Hepatocyte (in vitro differentiated cells): ENCODE data around the gene NRN1L. TPM values are rescaled to one million over a fixed set of nuclear protein-coding genes. Genes with fewer than 3 reads are reported as not detected.

Source experiments
- DNase-seq: peaks from one replicate; pipeline ENCODE4 v3.0.0-alpha.2; 2016; ENCODE audit warnings: low spot score
- H2AFZ ChIP-seq: fragments of 200-600 bp; sonication (generic); 2 replicates; pipeline ENCODE4 v1.6.0; 2016; ENCODE audit warnings: antibody characterized with exemption, mild to moderate bottlenecking
- H3K27ac ChIP-seq: fragments of 200-600 bp; sonication (generic); 2 replicates; pipeline ENCODE4 v1.5.1; 2016; ENCODE audit warnings: mild to moderate bottlenecking
- H3K27me3 ChIP-seq: fragments of 200-600 bp; sonication (generic); 2 replicates; pipeline ENCODE4 v1.6.1; 2016
- H3K36me3 ChIP-seq: fragments of 200-600 bp; sonication (generic); replicated peaks from 2 replicates; pipeline ENCODE4 v1.5.1; 2016; ENCODE audit warnings: low read depth; ENCODE audit not compliant: insufficient read depth
- H3K4me1 ChIP-seq: fragments of 200-600 bp; sonication (generic); 2 replicates; pipeline ENCODE4 v1.5.1; 2016; ENCODE audit warnings: mild to moderate bottlenecking, moderate library complexity; ENCODE audit not compliant: insufficient read depth
- H3K4me2 ChIP-seq: fragments of 200-600 bp; sonication (generic); 2 replicates; pipeline ENCODE4 v1.6.0; 2016
- H3K4me3 ChIP-seq: fragments of 200-600 bp; sonication (generic); 2 replicates; pipeline ENCODE4 v1.5.1; 2016; ENCODE audit warnings: mild to moderate bottlenecking
- H3K79me2 ChIP-seq: fragments of 200-600 bp; sonication (generic); 2 replicates; pipeline ENCODE4 v1.6.0; 2017; ENCODE audit warnings: mild to moderate bottlenecking
- H3K9me2 ChIP-seq: fragments of 200-600 bp; sonication (generic); replicated peaks from 2 replicates; pipeline ENCODE4 v1.6.0; 2017; ENCODE audit warnings: mild to moderate bottlenecking; ENCODE audit not compliant: insufficient read depth
- H3K9me3 ChIP-seq: fragments of 200-600 bp; sonication (generic); 2 replicates; pipeline ENCODE4 v1.5.1; 2016; ENCODE audit warnings: low read depth, mild to moderate bottlenecking
- H4K20me1 ChIP-seq: fragments of 200-600 bp; sonication (generic); 2 replicates; pipeline ENCODE4 v1.6.0; 2016; ENCODE audit warnings: mild to moderate bottlenecking; ENCODE audit not compliant: insufficient read depth, poor library complexity, severe bottlenecking
- EZH2 ChIP-seq: fragments of 200-600 bp; sonication (generic); IDR thresholded peaks from 2 replicates; pipeline ENCODE4 v1.6.1; 2016; ENCODE audit warnings: antibody characterized with exemption, mild to moderate bottlenecking, borderline replicate concordance
- EZH2phosphoT487 ChIP-seq: fragments of 200-600 bp; sonication (generic); IDR thresholded peaks from one replicate; pipeline ENCODE4 v1.6.1; 2018; ENCODE audit warnings: antibody characterized with exemption, mild to moderate bottlenecking, low read depth, moderate library complexity; ENCODE audit not compliant: unreplicated experiment, severe bottlenecking
- WGBS: methylation state at CpG from one replicate; pipeline ENCODE4 v1.1.6; 2016; ENCODE audit warnings: low lambda C conversion rate; ENCODE audit errors: missing lambda C conversion rate; 5-methylcytosine and 5-hydroxymethylcytosine counted together
- polyA plus RNA-seq: library from polyadenylated mRNA; unstranded; fragments of >200 nt; fragmentation: Nextera tagmentation; extraction: Ambion mirVana; gene quantifications from 2 replicates; pipeline ENCODE4 v1.2.1, GENCODE V29; 2016
- total RNA-seq: library from RNA; depleted of rRNA; stranded (reverse); fragments of >200 nt; gene quantifications from 2 replicates; pipeline ENCODE4 v1.2.3, GENCODE V29; 2014
- TF ChIP-seq, protein P1 (sequence below): fragments of 200-600 bp; sonication (generic); IDR thresholded peaks from 2 replicates; pipeline ENCODE4 v1.5.1; 2016; ENCODE audit warnings: antibody characterized with exemption, mild to moderate bottlenecking; ENCODE audit not compliant: poor library complexity

The NRN1L gene
- total and polyA plus RNA-seq, 2 experiments from 2014 or later, result 0.73 TPM; not detected in 1

DNA sequence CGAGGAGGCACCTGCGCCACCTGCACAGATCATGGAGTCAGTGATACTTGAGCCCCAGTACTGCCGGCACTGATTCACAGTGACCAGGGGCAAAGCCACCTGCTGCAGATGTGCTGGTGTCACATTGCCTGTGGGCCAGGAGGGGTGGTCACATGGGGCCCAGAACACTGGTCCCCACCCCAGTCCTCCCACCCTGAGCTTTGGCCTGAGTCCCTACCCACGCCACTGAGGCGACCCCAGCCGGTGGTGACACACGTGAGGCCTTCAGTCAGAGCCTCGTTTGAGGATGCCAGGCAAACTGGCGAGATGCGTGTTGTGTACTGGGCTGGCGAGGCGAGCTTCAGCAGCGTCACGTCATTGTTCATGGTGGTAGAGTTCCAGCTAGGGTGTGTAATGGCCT lies 45.5 kb downstream of the NRN1L start:
- DNase-seq, result no peak
- Histone ChIP-seq H3K27me3 (no peaks in the 10 kb centered on the region), H3K79me2 (no peaks in the 10 kb centered on the region), H3K4me1 (no peaks in the 10 kb centered on the region), H3K9me2 (no peaks in the 10 kb centered on the region), H3K4me2 (no peak overlapping the region), H3K27ac (no peak overlapping the region), H2AFZ (no peak overlapping the region), H3K9me3 (no peaks in the 10 kb centered on the region), H3K36me3 (no peaks in the 10 kb centered on the region), H3K4me3 (no peak overlapping the region), H4K20me1 (peaks cover 6% of the 10 kb centered on the region)
- TF ChIP-seq EZH2phosphoT487 (no peak), EZH2 (no peak)
- TF ChIP-seq, protein P1, sequence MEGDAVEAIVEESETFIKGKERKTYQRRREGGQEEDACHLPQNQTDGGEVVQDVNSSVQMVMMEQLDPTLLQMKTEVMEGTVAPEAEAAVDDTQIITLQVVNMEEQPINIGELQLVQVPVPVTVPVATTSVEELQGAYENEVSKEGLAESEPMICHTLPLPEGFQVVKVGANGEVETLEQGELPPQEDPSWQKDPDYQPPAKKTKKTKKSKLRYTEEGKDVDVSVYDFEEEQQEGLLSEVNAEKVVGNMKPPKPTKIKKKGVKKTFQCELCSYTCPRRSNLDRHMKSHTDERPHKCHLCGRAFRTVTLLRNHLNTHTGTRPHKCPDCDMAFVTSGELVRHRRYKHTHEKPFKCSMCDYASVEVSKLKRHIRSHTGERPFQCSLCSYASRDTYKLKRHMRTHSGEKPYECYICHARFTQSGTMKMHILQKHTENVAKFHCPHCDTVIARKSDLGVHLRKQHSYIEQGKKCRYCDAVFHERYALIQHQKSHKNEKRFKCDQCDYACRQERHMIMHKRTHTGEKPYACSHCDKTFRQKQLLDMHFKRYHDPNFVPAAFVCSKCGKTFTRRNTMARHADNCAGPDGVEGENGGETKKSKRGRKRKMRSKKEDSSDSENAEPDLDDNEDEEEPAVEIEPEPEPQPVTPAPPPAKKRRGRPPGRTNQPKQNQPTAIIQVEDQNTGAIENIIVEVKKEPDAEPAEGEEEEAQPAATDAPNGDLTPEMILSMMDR, result no peak
- 96% methylated on average over 14 of the region's 14 CpGs for WGBS

DNA sequence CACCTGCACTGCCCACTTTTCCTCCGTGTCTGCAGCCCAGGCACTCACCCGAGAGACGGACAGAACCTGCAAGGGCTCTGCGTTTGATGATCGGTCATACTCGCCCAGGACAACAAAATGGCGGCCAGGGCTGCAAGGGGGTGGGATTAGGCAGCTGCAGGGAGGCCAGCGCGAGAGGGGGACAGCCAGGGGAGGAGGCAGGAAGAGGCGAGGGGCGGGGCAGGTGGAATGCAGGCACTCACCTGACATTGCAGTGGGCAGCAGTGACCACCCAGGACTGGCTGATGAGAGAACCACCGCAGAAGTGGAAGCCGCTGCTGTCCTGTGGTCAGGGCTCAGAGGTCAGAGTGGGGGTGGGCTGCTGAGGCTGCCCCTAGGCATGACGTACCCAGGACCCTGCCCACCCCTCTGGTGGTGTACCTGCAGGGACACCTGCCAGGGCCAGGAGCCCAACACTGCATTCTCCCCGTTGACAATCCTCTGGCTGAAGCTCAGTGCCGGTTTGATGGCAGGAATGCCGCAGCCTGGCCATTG lies 46.1 kb downstream of the NRN1L start:
- Histone ChIP-seq H3K27me3 (no peaks in the 10 kb centered on the region), H3K4me1 (no peaks in the 10 kb centered on the region), H2AFZ (no peak overlapping the region), H3K9me3 (no peaks in the 10 kb centered on the region), H3K4me2 (no peak overlapping the region), H3K27ac (no peak overlapping the region), H3K9me2 (no peaks in the 10 kb centered on the region), H4K20me1 (peaks cover under 1% of the 10 kb centered on the region), H3K4me3 (no peak overlapping the region), H3K36me3 (no peaks in the 10 kb centered on the region), H3K79me2 (no peaks in the 10 kb centered on the region)
- TF ChIP-seq EZH2phosphoT487, result no peak
- TF ChIP-seq, protein P1, result no peak
- TF ChIP-seq EZH2, result no peak
- 96% methylated on average over 17 of the region's 17 CpGs for WGBS
- no peak for DNase-seq

DNA sequence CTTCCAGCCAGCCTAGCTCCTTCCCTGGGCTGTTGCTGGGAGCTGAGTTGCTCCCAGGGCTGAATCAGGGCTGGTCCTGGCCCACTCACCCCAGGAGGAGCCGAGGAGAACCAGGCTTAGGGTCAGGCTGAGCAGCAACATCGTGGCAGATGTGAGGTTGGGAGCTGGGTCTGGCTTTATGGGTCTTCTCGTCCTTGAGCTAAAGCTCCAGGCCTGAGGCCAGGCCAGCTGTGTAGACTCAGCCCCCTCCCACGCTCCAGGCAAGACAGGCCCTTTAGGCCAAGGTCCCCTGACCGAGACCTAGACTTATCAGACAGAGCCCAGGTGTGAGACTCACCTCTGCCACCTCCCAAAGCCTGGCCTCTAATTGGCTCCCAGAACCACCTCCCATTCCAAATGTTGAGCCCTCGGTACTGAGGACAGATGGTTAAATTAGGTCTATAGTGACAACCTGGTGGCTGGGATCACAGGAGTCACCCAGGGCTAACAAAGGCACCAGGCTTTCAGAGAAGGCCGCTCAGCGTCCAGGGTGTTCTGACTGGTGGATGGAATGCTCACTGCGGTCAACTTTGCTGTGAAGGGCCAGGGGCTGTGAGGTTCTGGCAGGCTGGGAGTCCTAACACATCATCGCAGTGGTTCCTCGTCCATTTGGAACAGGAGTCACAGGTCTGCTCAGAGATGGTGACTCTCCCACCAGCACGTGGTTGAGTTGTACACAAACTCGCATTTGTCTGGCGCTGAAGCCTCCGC lies 47.2 kb downstream of the NRN1L start, which contains the start of gene CTRL:
TSS of gene CTRL (minus strand) at position 151 of the 750 bp plus-strand sequence. CDS start at position 141, 10 bp downstream.
- no peaks in the 10 kb centered on the region for H4K20me1 ChIP-seq
- no peak within 1 kb of the TSS for H2AFZ ChIP-seq
- H3K9me3 ChIP-seq, result no peaks in the 10 kb centered on the region
- no peak within 1 kb of the TSS for H3K4me2 ChIP-seq
- H3K9me2 ChIP-seq, result no peaks in the 10 kb centered on the region
- no peaks in the 10 kb centered on the region for H3K79me2 ChIP-seq
- no peaks in the 10 kb centered on the region for H3K27me3 ChIP-seq
- no peak within 1 kb of the TSS for H3K4me3 ChIP-seq
- H3K36me3 ChIP-seq, result no peaks in the 10 kb centered on the region
- TF ChIP-seq EZH2phosphoT487 (no peak), EZH2 (no peak)
- TF ChIP-seq, protein P1, result no peak
- peaks cover under 1% of the 10 kb centered on the region for H3K4me1 ChIP-seq
- 89% methylated on average over 15 of the region's 15 CpGs for WGBS
- H3K27ac ChIP-seq, result no peak within 1 kb of the TSS
- DNase-seq, result no peak
